GM12878 (cell line): Measurements from ENCODE around the gene DIAPH1.

Experiments used
- EGR1 ChIP-seq, 2 experiments: IDR thresholded peaks; 1 replicate in 1 of 2; 2 replicates in 1 of 2; pipeline ENCODE4 v1.6.1; 2011 to 2012; ENCODE audit warnings: low read depth in 2 of 2, low read length in 2 of 2, borderline replicate concordance in 1 of 2, mild to moderate bottlenecking in 1 of 2, moderate library complexity in 1 of 2
- MTA3 ChIP-seq: IDR thresholded peaks from 2 replicates; pipeline ENCODE4 v1.6.1; 2012; ENCODE audit warnings: low read length, inconsistent platforms, borderline replicate concordance
- MXI1 ChIP-seq: fragments of 150-350 bp; IDR thresholded peaks from 2 replicates; pipeline ENCODE4 v1.6.1; 2011; ENCODE audit warnings: low read depth, mild to moderate bottlenecking, inconsistent platforms, low read length, improper control_type of control experiment
- MYC ChIP-seq: IDR thresholded peaks from 2 replicates; pipeline ENCODE4 v1.6.1; 2011; ENCODE audit warnings: mild to moderate bottlenecking, low read length, moderate library complexity, inconsistent platforms; ENCODE audit not compliant: insufficient read depth, insufficient replicate concordance, insufficient read length, severe bottlenecking
- ZNF217 ChIP-seq: fragments of 450-650 bp; IDR thresholded peaks from 2 replicates; pipeline ENCODE4 v1.6.1; 2017; ENCODE audit warnings: antibody characterized with exemption, mild to moderate bottlenecking
- ZNF274 ChIP-seq: IDR thresholded peaks from one replicate; pipeline ENCODE4 v1.8.0; 2011; ENCODE audit not compliant: insufficient read length, insufficient read depth
- TF ChIP-seq, protein P1 (sequence below), 3 experiments: IDR thresholded peaks in 2 of 3; conservative IDR thresholded peaks in 1 of 3; 2 replicates each; pipeline ENCODE4 v1.5.1; 2011; ENCODE audit warnings: low read depth in 3 of 3, low read length in 3 of 3, mild to moderate bottlenecking in 3 of 3, control low read depth in 2 of 3, moderate library complexity in 2 of 3, inconsistent platforms in 1 of 3, mixed read lengths in 1 of 3; ENCODE audit not compliant: control insufficient read depth in 2 of 3, insufficient read depth in 1 of 3; ENCODE audit errors: extremely low read depth in 1 of 3
- TF ChIP-seq, protein P2 (sequence below): fragments of 150-350 bp; IDR thresholded peaks from 2 replicates; pipeline ENCODE4 v1.6.1; 2016; ENCODE audit warnings: low read depth, low read length
- TF ChIP-seq, protein P3 (sequence below): IDR thresholded peaks from 2 replicates; pipeline ENCODE4 v1.6.1; 2012; ENCODE audit warnings: low read depth, low read length, improper control_type of control experiment
- TF ChIP-seq, protein P4 (sequence below): IDR thresholded peaks from 2 replicates; pipeline ENCODE4 v1.6.1; 2011; ENCODE audit warnings: borderline replicate concordance, low read depth, mild to moderate bottlenecking, moderate library complexity, mixed read lengths, low read length; ENCODE audit not compliant: insufficient read depth; ENCODE audit errors: extremely low read length
- TF ChIP-seq, protein P5 (sequence below): IDR thresholded peaks from 2 replicates; pipeline ENCODE4 v1.6.1; 2011; ENCODE audit warnings: low read depth, low read length, improper control_type of control experiment, borderline replicate concordance

DNA sequence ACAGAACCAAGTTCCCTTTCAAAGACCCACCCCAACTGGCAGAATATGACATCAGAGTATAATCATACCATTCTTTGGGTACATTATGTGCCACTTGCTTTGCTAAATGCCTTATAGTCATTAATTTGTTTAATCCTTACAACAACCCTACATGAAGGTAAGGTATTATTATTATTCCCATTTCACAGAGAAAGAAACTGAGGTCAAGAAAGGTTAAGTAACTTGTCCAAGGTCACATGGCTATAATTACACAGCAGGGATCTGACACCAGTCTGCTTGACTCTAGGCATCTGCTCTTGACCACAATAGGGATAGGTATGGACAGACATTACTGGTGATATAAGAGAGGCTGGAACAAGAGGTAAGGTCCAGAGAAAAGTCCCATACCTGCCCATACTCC is 31.2 kb upstream of the DIAPH1 start:
- TF ChIP-seq ZNF274 (no peak), ZNF217 (no peak), MYC (no peak), EGR1 (IDR thresholded peaks at IDR 0.05; ENCODE audit: borderline replicate concordance in 1 of 2, low read depth in 2 of 2, low read length in 2 of 2) (no peak), MXI1 (no peak), MTA3 (no peak)
- TF ChIP-seq, protein P1, sequence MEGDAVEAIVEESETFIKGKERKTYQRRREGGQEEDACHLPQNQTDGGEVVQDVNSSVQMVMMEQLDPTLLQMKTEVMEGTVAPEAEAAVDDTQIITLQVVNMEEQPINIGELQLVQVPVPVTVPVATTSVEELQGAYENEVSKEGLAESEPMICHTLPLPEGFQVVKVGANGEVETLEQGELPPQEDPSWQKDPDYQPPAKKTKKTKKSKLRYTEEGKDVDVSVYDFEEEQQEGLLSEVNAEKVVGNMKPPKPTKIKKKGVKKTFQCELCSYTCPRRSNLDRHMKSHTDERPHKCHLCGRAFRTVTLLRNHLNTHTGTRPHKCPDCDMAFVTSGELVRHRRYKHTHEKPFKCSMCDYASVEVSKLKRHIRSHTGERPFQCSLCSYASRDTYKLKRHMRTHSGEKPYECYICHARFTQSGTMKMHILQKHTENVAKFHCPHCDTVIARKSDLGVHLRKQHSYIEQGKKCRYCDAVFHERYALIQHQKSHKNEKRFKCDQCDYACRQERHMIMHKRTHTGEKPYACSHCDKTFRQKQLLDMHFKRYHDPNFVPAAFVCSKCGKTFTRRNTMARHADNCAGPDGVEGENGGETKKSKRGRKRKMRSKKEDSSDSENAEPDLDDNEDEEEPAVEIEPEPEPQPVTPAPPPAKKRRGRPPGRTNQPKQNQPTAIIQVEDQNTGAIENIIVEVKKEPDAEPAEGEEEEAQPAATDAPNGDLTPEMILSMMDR (IDR thresholded peaks at IDR 0.05 in 2 of 3, conservative IDR thresholded peaks at IDR 0.05 in 1 of 3; ENCODE audit: control insufficient read depth in 2 of 3, extremely low read depth in 1 of 3, insufficient read depth in 1 of 3, low read depth in 3 of 3, low read length in 3 of 3): no peak
- TF ChIP-seq, protein P2, sequence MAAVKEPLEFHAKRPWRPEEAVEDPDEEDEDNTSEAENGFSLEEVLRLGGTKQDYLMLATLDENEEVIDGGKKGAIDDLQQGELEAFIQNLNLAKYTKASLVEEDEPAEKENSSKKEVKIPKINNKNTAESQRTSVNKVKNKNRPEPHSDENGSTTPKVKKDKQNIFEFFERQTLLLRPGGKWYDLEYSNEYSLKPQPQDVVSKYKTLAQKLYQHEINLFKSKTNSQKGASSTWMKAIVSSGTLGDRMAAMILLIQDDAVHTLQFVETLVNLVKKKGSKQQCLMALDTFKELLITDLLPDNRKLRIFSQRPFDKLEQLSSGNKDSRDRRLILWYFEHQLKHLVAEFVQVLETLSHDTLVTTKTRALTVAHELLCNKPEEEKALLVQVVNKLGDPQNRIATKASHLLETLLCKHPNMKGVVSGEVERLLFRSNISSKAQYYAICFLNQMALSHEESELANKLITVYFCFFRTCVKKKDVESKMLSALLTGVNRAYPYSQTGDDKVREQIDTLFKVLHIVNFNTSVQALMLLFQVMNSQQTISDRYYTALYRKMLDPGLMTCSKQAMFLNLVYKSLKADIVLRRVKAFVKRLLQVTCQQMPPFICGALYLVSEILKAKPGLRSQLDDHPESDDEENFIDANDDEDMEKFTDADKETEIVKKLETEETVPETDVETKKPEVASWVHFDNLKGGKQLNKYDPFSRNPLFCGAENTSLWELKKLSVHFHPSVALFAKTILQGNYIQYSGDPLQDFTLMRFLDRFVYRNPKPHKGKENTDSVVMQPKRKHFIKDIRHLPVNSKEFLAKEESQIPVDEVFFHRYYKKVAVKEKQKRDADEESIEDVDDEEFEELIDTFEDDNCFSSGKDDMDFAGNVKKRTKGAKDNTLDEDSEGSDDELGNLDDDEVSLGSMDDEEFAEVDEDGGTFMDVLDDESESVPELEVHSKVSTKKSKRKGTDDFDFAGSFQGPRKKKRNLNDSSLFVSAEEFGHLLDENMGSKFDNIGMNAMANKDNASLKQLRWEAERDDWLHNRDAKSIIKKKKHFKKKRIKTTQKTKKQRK: no peak
- TF ChIP-seq, protein P3, sequence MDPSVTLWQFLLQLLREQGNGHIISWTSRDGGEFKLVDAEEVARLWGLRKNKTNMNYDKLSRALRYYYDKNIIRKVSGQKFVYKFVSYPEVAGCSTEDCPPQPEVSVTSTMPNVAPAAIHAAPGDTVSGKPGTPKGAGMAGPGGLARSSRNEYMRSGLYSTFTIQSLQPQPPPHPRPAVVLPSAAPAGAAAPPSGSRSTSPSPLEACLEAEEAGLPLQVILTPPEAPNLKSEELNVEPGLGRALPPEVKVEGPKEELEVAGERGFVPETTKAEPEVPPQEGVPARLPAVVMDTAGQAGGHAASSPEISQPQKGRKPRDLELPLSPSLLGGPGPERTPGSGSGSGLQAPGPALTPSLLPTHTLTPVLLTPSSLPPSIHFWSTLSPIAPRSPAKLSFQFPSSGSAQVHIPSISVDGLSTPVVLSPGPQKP: no peak
- TF ChIP-seq, protein P4, sequence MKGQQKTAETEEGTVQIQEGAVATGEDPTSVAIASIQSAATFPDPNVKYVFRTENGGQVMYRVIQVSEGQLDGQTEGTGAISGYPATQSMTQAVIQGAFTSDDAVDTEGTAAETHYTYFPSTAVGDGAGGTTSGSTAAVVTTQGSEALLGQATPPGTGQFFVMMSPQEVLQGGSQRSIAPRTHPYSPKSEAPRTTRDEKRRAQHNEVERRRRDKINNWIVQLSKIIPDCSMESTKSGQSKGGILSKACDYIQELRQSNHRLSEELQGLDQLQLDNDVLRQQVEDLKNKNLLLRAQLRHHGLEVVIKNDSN: no peak
- TF ChIP-seq, protein P5, sequence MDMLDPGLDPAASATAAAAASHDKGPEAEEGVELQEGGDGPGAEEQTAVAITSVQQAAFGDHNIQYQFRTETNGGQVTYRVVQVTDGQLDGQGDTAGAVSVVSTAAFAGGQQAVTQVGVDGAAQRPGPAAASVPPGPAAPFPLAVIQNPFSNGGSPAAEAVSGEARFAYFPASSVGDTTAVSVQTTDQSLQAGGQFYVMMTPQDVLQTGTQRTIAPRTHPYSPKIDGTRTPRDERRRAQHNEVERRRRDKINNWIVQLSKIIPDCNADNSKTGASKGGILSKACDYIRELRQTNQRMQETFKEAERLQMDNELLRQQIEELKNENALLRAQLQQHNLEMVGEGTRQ: no peak
